Adrenal gland (tissue), 5 donors: ENCODE results near the gene ERCC3.

Source experiments
- CTCF ChIP-seq, 6 experiments: fragments of 450-650 bp in 4 of 6; fragments of 200-600 bp in 2 of 6; sonication (generic) in 1 of 6; IDR thresholded peaks; 1 replicate in 5 of 6; 2 replicates in 1 of 6; pipeline versions ENCODE4 v1.5.1 to v1.8.0; 2016 to 2021; ENCODE audit warnings: antibody characterized with exemption in 6 of 6, mild to moderate bottlenecking in 2 of 6, moderate library complexity in 1 of 6
- POLR2A ChIP-seq, 2 donors: fragments of 450-650 bp; IDR thresholded peaks; one replicate each; pipeline ENCODE4 v1.6.1; 2017; ENCODE audit warnings: antibody characterized with exemption in 2 of 2, mild to moderate bottlenecking in 2 of 2, moderate library complexity in 1 of 2
- donor health status: DM: no; HTN: no; CAD: no.

- TF ChIP-seq CTCF (IDR thresholded peaks at IDR 0.05) (no peak), POLR2A (IDR thresholded peaks at IDR 0.05) (no peak)
These were observed 18.2 kb downstream of the ERCC3 start for GRCh38 chr2:127275789-127276188.
